Trophoblast cell (in vitro differentiated cells and primary cell): Measurements from ENCODE around the gene KLK5.
A peak's percentile ranks its signal among the peaks of the same experiment; 100 is the strongest.

ENCODE experiments used
- DNase-seq, 2 donors: peaks; one replicate each; pipeline ENCODE4 v3.0.0-alpha.2; 2016
- H2AFZ ChIP-seq: 2 replicates; pipeline ENCODE4 v1.6.1; 2013; ENCODE audit warnings: low read length, moderate library complexity, mild to moderate bottlenecking; ENCODE audit not compliant: insufficient read depth, poor library complexity
- H2AK5ac ChIP-seq: 2 replicates; pipeline ENCODE4 v1.6.1; 2013; ENCODE audit warnings: mild to moderate bottlenecking, low read length
- H2BK120ac ChIP-seq: 2 replicates; pipeline ENCODE4 v1.6.1; 2013; ENCODE audit warnings: low read length, mild to moderate bottlenecking, moderate library complexity; ENCODE audit not compliant: insufficient read depth, poor library complexity
- H2BK12ac ChIP-seq: 2 replicates; pipeline ENCODE4 v1.6.1; 2013; ENCODE audit warnings: mild to moderate bottlenecking, low read length, moderate library complexity
- H2BK5ac ChIP-seq: 2 replicates; pipeline ENCODE4 v1.6.1; 2013; ENCODE audit warnings: low read length, low read depth, moderate library complexity, mild to moderate bottlenecking; ENCODE audit not compliant: poor library complexity
- H3K14ac ChIP-seq: 2 replicates; pipeline ENCODE4 v1.6.1; 2013; ENCODE audit warnings: mild to moderate bottlenecking, low read length
- H3K18ac ChIP-seq: 2 replicates; pipeline ENCODE4 v1.6.1; 2013; ENCODE audit warnings: mild to moderate bottlenecking, low read length
- H3K23ac ChIP-seq: 2 replicates; pipeline ENCODE4 v1.6.1; 2013; ENCODE audit warnings: low read length
- H3K27ac ChIP-seq: 2 replicates; pipeline ENCODE4 v1.5.1; 2013; ENCODE audit warnings: low read depth, mild to moderate bottlenecking, inconsistent platforms, low read length, moderate library complexity
- H3K27me3 ChIP-seq: 2 replicates; pipeline ENCODE4 v1.6.1; 2013; ENCODE audit warnings: inconsistent platforms, mild to moderate bottlenecking, low read length, moderate library complexity; ENCODE audit not compliant: insufficient read depth
- H3K36me3 ChIP-seq, 2 experiments: 1 replicate in 1 of 2; 2 replicates in 1 of 2; pipeline ENCODE4 v1.6.1; 2013; ENCODE audit warnings: low read length in 2 of 2, mild to moderate bottlenecking in 2 of 2, moderate library complexity in 1 of 2; ENCODE audit not compliant: insufficient read depth in 2 of 2, control insufficient read depth in 1 of 2
- H3K4ac ChIP-seq: 2 replicates; pipeline ENCODE4 v1.6.1; 2013; ENCODE audit warnings: low read depth, mild to moderate bottlenecking, low read length, moderate library complexity
- H3K4me1 ChIP-seq, 2 experiments: 1 replicate in 1 of 2; 2 replicates in 1 of 2; pipeline ENCODE4 v1.6.1; 2013; ENCODE audit warnings: low read length in 2 of 2, mild to moderate bottlenecking in 2 of 2, moderate library complexity in 1 of 2; ENCODE audit not compliant: insufficient read depth in 2 of 2, control insufficient read depth in 1 of 2
- H3K4me2 ChIP-seq: 2 replicates; pipeline ENCODE4 v1.6.1; 2013; ENCODE audit warnings: inconsistent platforms, mild to moderate bottlenecking, low read length, moderate library complexity
- H3K4me3 ChIP-seq: 2 replicates; pipeline ENCODE4 v1.5.1; 2013; ENCODE audit warnings: mild to moderate bottlenecking, low read depth, low read length, inconsistent platforms
- H3K79me1 ChIP-seq: one replicate; pipeline ENCODE4 v1.6.1; 2013; ENCODE audit warnings: low read length
- H3K79me2 ChIP-seq: 2 replicates; pipeline ENCODE4 v1.6.1; 2013; ENCODE audit warnings: low read length, mild to moderate bottlenecking; ENCODE audit not compliant: control insufficient read depth, insufficient read depth, poor library complexity
- H3K9ac ChIP-seq: 2 replicates; pipeline ENCODE4 v1.6.1; 2013; ENCODE audit warnings: mild to moderate bottlenecking, low read length
- H3K9me3 ChIP-seq: 2 replicates; pipeline ENCODE4 v1.6.1; 2013; ENCODE audit warnings: low read depth, mild to moderate bottlenecking, control low read depth, inconsistent platforms, low read length; ENCODE audit not compliant: insufficient read depth
- H4K12ac ChIP-seq: 2 replicates; pipeline ENCODE4 v1.6.1; 2013; ENCODE audit warnings: low read depth, mild to moderate bottlenecking, low read length, moderate library complexity
- H4K8ac ChIP-seq: 2 replicates; pipeline ENCODE4 v1.6.1; 2013; ENCODE audit warnings: low read depth, mild to moderate bottlenecking, low read length, moderate library complexity
- H4K91ac ChIP-seq: one replicate; pipeline ENCODE4 v1.6.1; 2013; ENCODE audit warnings: low read depth, mild to moderate bottlenecking, low read length, moderate library complexity
- WGBS: extraction: QIAGEN DNeasy Blood & Tissue Kit; methylation state at CpG from one replicate; pipeline ENCODE4 v1.1.7; 2013; ENCODE audit warnings: missing lambda C conversion rate; ENCODE audit not compliant: insufficient read length, insufficient coverage; ENCODE audit errors: extremely low coverage; 5-methylcytosine and 5-hydroxymethylcytosine counted together

KLK5 gene

GRCh38 chr19:50977626-50978025, 24.8 kb upstream of the KLK5 start:
- no peak overlapping the region for H2BK120ac ChIP-seq
- H3K23ac ChIP-seq = no peak overlapping the region
- H3K4me3 ChIP-seq = no peak overlapping the region
- H3K27me3 ChIP-seq = no peaks in the 10 kb centered on the region
- peak overlapping the region; percentile 59 for H2BK12ac ChIP-seq
- H4K91ac ChIP-seq = no peak overlapping the region
- no CpG with 5 or more reads among the region's 4 CpGs for WGBS
- no peak overlapping the region for H2AK5ac ChIP-seq
- no peaks in the 10 kb centered on the region for H3K36me3 ChIP-seq
- peaks cover 14 to 21% of the 10 kb centered on the region in 2 experiments for H3K4me1 ChIP-seq
- H3K9ac ChIP-seq = no peak overlapping the region
- H3K18ac ChIP-seq = no peak overlapping the region
- H3K4ac ChIP-seq = no peak overlapping the region
- H3K4me2 ChIP-seq = no peak overlapping the region
- no peaks in the 10 kb centered on the region for H3K79me2 ChIP-seq
- no peak overlapping the region for H4K8ac ChIP-seq
- H4K12ac ChIP-seq = no peak overlapping the region
- H3K9me3 ChIP-seq = peaks cover 2% of the 10 kb centered on the region
- no peak overlapping the region for H2BK5ac ChIP-seq
- DNase-seq = no peak
- H3K79me1 ChIP-seq = peaks cover 8% of the 10 kb centered on the region
- H3K14ac ChIP-seq = no peak overlapping the region
- no peak overlapping the region for H2AFZ ChIP-seq
- no peak overlapping the region for H3K27ac ChIP-seq

- Histone ChIP-seq H3K27ac (peak overlapping the region; percentile 58), H3K79me2 (no peaks in the 10 kb centered on the region), H2AK5ac (peak overlapping the region; percentile 18), H4K8ac (peak overlapping the region; percentile 70), H3K23ac (no peak overlapping the region), H3K9ac (no peak overlapping the region), H2BK5ac (peak overlapping the region; percentile 36), H3K36me3 (no peaks in the 10 kb centered on the region), H3K4me2 (no peak overlapping the region), H3K4me3 (no peak overlapping the region), H3K9me3 (peaks cover 2% of the 10 kb centered on the region), H2BK12ac (peak overlapping the region; percentile 83), H2AFZ (peak overlapping the region; percentile 3), H3K27me3 (no peaks in the 10 kb centered on the region), H3K4me1 (peaks cover 14 to 19% of the 10 kb centered on the region in 2 experiments), H3K18ac (no peak overlapping the region), H3K4ac (peak overlapping the region; percentile 6), H4K91ac (peak overlapping the region; percentile 38), H3K14ac (peak overlapping the region; percentile 24), H2BK120ac (peak overlapping the region; percentile 26), H4K12ac (no peak overlapping the region), H3K79me1 (peaks cover 12% of the 10 kb centered on the region)
- no peak for DNase-seq
- WGBS = no CpG with 5 or more reads among the region's 8 CpGs
Measured at GRCh38 chr19:50975766-50976165, 22.9 kb upstream of the KLK5 start.

GRCh38 chr19:50974702-50975556, 22.1 kb upstream of the KLK5 start:
- Histone ChIP-seq H3K27ac (peak overlapping the region; percentile 72), H3K27me3 (no peaks in the 10 kb centered on the region), H3K4me2 (no peak overlapping the region), H4K91ac (peak overlapping the region; percentile 38), H3K9ac (no peak overlapping the region), H4K12ac (no peak overlapping the region), H3K4ac (no peak overlapping the region), H2AFZ (no peak overlapping the region), H3K18ac (no peak overlapping the region), H3K4me1 (peaks cover 12 to 16% of the 10 kb centered on the region in 2 experiments), H2AK5ac (no peak overlapping the region), H2BK5ac (no peak overlapping the region), H3K4me3 (no peak overlapping the region), H4K8ac (no peak overlapping the region), H3K23ac (no peak overlapping the region), H3K9me3 (peaks cover 2% of the 10 kb centered on the region), H3K79me2 (no peaks in the 10 kb centered on the region), H3K79me1 (peaks cover 8% of the 10 kb centered on the region), H3K36me3 (no peaks in the 10 kb centered on the region), H2BK12ac (no peak overlapping the region), H3K14ac (no peak overlapping the region), H2BK120ac (no peak overlapping the region)
- DNase-seq = no peak
- WGBS = no CpG with 5 or more reads among the region's 9 CpGs

- peaks cover 25 to 27% of the 10 kb centered on the region in 2 experiments for H3K4me1 ChIP-seq
- no peak overlapping the region for H4K12ac ChIP-seq
- H2BK5ac ChIP-seq = no peak overlapping the region
- H2AFZ ChIP-seq = no peak overlapping the region
- H3K79me2 ChIP-seq = peaks cover 4% of the 10 kb centered on the region
- H3K14ac ChIP-seq = peak overlapping the region; percentile 44
- H3K36me3 ChIP-seq = no peaks in the 10 kb centered on the region
- no peak overlapping the region for H3K9ac ChIP-seq
- H2AK5ac ChIP-seq = peak overlapping the region; percentile 76
- peaks cover 2% of the 10 kb centered on the region for H3K9me3 ChIP-seq
- H3K4ac ChIP-seq = no peak overlapping the region
- peaks cover 25% of the 10 kb centered on the region for H3K79me1 ChIP-seq
- no peak overlapping the region for H3K18ac ChIP-seq
- no peak overlapping the region for H3K23ac ChIP-seq
- H3K27me3 ChIP-seq = no peaks in the 10 kb centered on the region
- no CpG with 5 or more reads among the region's 9 CpGs for WGBS
- no peak overlapping the region for H3K27ac ChIP-seq
- peak overlapping the region; percentile 89 for H2BK12ac ChIP-seq
- no peak overlapping the region for H4K8ac ChIP-seq
- peak overlapping the region; percentile 2 for H2BK120ac ChIP-seq
- DNase-seq = no peak
- no peak overlapping the region for H3K4me3 ChIP-seq
- no peak overlapping the region for H3K4me2 ChIP-seq
- peak overlapping the region; percentile 70 for H4K91ac ChIP-seq
Measured at GRCh38 chr19:50972795-50973376, 20.0 kb upstream of the KLK5 start.
